MM.1S (cell line): Measurements from ENCODE around the gene CCDC51.

Experiments used
- CTCF ChIP-seq: fragments of 300-600 bp; sonication (generic); IDR thresholded peaks from 2 replicates; pipeline ENCODE4 v1.5.1; 2016; ENCODE audit warnings: antibody characterized with exemption, low read length, mixed read lengths
- EZH2 ChIP-seq: fragments of 300-600 bp; sonication (generic); optimal IDR thresholded peaks from 2 replicates; pipeline ENCODE3; 2017; ENCODE audit warnings: low read depth, mild to moderate bottlenecking, antibody characterized with exemption, low read length, mixed read lengths
- EZH2phosphoT487 ChIP-seq: fragments of 300-600 bp; sonication (generic); IDR thresholded peaks from 2 replicates; pipeline ENCODE4 v1.6.1; 2018; ENCODE audit warnings: antibody characterized with exemption, low read length

- TF ChIP-seq CTCF, result no peak
- no peak for TF ChIP-seq EZH2
- no peak for TF ChIP-seq EZH2phosphoT487
These were observed 41.9 kb downstream of the CCDC51 start for GRCh38 chr3:48397767-48398681.
